GM18517 (cell line): ENCODE results near the gene ANKS1A.
"Not testable (repeated sequence)": the region's sequence is repeated elsewhere in the genome, so short reads cannot be mapped to it uniquely, and the experiment has no call there.

Experiments
- ATAC-seq: cut with Tn5 transposase; IDR thresholded peaks from one replicate; pipeline ENCODE4 v1.9.1; 2021; ENCODE audit warnings: mild to moderate bottlenecking, moderate library complexity; ENCODE audit not compliant: unreplicated experiment

Gene ANKS1A

GRCh38 chr6:34916348-34916967 is 27.4 kb downstream of the ANKS1A start:
- ATAC-seq, result no peak

- no peak for ATAC-seq
These were observed 28.7 kb downstream of the ANKS1A start for GRCh38 chr6:34917626-34918285.

- no peak for ATAC-seq
These were observed 30.6 kb downstream of the ANKS1A start for GRCh38 chr6:34919651-34920050.

DNA sequence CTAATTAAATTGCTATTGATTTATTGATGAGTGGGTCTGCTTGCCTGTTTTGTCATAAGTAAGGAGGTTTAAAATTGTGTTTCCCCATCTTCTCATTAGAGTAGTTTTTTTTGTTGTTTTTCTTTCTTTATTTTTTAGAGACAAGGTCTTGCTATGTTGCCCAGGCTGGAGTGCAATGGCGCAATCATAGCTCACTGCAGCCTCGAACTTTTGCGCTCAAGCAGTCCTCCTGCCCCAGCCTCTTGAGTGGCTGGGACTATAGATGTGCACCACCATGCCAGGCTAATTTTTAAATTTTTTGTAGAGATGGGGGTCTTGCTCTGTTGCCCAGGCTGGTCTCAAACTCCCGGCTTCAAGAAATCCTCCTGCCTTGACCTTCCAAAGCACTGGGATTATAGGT is 31.0 kb downstream of the ANKS1A start:
- no peak for ATAC-seq

DNA sequence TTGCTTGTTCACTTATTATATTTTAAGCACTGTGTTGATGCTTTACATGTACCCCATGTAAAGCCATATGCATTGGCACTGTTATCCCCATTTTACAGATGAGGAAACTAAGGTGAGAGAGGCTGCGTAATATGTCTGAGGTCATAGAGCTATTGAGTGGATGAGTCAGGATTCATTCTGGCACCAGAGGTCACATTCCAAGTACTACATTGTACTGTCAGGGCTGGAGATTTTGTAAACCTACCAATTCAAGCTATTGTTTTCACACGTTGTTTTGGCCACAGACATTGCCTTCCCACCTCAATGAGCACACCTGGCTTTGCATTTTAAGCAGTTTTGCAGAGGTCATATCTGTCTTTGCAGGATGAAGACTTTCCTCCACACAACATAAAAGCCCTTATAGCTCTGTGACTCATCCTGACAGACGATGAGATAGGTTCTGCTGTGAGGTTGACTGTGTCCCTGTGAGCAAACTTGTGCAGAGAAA is 33.2 kb downstream of the ANKS1A start:
- ATAC-seq, result no peak

GRCh38 chr6:34924831-34925625 is 36.0 kb downstream of the ANKS1A start:
- no peak for ATAC-seq

GRCh38 chr6:34926655-34927054 is 37.6 kb downstream of the ANKS1A start:
- no peak for ATAC-seq

DNA sequence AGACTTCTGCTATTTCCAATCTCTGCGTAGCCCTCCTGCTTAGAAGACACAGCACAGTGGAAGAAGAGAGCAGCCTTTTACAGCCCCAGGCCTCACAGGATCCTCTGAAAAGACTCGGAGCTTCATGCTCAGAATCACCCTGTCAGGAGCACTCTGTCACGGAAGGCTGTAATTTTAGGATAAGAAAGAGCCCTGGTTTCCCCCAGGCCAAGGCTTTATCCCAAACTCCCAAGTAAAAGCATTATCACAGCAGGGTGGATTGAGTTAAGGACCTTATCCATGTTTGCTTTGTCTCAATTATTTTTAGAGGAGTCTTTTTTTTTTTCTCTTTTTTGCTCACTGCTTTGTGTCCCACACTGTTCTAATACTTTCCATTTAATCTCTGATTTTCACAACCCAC is 39.2 kb downstream of the ANKS1A start:
- no peak for ATAC-seq

- ATAC-seq, result no peak
These were observed 39.6 kb downstream of the ANKS1A start for GRCh38 chr6:34928695-34929094.

- ATAC-seq, result no peak
These were observed 40.4 kb downstream of the ANKS1A start for GRCh38 chr6:34929241-34929978.

- no peak for ATAC-seq
These were observed 41.2 kb downstream of the ANKS1A start for GRCh38 chr6:34930221-34930620.

- ATAC-seq, result not testable (repeated sequence)
These were observed 43.1 kb downstream of the ANKS1A start for GRCh38 chr6:34932202-34932601.

DNA sequence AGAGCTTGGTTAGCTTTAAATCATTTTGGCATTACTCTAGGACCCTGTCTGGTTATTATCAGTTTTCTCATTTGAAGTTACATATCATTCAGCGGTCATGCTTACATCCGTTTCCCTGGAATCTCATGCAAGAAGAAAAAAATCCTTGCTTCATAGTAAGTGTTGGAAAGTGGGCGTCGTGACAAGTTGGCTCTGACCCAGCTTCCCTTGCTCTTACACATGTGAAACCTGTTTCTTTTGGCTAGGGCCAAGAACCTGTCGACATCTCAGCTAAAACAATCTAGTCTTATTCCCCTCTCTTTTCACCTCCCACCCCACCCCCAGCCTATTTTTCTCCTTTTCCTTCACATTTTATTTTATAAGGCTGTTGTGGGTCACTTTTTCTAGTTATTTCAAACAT is 45.5 kb downstream of the ANKS1A start:
- ATAC-seq, result no peak

DNA sequence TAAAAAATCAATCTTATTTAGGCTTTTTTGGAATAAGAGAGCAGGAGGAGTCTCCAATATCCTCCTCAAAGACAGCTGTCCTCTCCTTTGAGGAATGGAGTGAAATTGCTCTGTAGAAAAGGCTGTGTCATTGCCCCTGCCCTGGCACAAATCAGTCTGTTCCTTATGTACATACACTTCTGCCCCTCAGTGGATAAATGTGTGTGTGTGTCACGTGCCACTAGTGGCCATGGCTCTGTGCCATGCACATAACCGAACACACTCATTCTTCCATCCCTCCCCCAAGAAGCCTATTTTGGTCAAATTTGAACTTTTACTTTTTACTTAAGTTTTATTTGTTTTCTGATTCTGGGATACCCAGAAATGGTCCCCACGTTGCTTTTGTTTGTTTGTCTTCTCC is 49.2 kb downstream of the ANKS1A start:
- no peak for ATAC-seq

- ATAC-seq, result no peak
These were observed 51.0 kb downstream of the ANKS1A start for GRCh38 chr6:34940030-34940434.

DNA sequence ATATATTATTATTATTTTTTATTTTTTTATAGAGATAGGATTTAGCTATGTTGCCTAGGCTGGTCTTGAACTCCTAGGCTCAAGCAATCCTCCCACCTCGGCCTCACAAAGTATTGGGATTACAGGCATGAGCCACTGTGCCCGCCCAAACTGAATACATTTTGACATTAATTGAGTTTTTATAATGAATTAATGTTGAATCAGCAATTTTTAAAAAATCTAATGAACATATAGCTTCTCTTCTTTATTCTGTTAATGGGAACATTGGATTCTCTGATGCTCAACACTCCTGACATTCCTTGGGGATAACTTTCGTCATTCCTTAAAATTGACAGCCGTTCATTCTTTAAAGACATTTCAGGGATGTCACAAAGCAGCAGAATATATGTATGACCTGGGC is 52.4 kb downstream of the ANKS1A start:
- no peak for ATAC-seq

GRCh38 chr6:34945317-34945716 is 56.3 kb downstream of the ANKS1A start:
- no peak for ATAC-seq

DNA sequence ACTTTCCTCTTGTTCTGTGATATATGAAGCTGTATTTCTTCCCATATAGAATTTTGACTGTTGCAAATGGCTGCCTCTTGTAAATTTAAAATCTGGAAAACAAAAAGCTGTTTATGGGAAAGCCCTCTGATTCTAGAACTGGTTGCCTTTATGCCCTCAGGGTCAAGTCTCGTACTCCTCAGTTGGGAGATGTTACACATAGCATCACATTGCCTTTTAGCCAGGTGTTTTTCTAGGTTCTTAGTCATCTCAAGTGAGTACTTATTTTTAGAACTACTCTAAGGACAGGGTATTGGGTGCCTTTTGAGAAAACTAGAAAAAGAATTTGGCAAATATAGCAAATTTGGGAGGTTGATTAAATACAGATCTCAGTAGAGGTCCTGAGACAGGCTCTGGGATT is 58.5 kb downstream of the ANKS1A start:
- ATAC-seq, result no peak

GRCh38 chr6:34949636-34950035 is 60.6 kb downstream of the ANKS1A start:
- ATAC-seq, result no peak

GRCh38 chr6:34950849-34951248 is 61.8 kb downstream of the ANKS1A start:
- no peak for ATAC-seq

- ATAC-seq, result no peak
These were observed 62.7 kb downstream of the ANKS1A start for GRCh38 chr6:34951731-34952130.
